Measurements from ENCODE around the gene NFATC2IP. TPM values are rescaled to one million over a fixed set of nuclear protein-coding genes. Genes with fewer than 3 reads are reported as not detected.
A peak's percentile ranks its signal among the peaks of the same experiment; 100 is the strongest.

The NFATC2IP gene
- total and polyA plus RNA-seq, 9 of the 15 experiments (the other 6 are each of a cell fraction or from before 2014, with no cell fraction given): 15.6 to 106 (median 46.9) TPM

DNA sequence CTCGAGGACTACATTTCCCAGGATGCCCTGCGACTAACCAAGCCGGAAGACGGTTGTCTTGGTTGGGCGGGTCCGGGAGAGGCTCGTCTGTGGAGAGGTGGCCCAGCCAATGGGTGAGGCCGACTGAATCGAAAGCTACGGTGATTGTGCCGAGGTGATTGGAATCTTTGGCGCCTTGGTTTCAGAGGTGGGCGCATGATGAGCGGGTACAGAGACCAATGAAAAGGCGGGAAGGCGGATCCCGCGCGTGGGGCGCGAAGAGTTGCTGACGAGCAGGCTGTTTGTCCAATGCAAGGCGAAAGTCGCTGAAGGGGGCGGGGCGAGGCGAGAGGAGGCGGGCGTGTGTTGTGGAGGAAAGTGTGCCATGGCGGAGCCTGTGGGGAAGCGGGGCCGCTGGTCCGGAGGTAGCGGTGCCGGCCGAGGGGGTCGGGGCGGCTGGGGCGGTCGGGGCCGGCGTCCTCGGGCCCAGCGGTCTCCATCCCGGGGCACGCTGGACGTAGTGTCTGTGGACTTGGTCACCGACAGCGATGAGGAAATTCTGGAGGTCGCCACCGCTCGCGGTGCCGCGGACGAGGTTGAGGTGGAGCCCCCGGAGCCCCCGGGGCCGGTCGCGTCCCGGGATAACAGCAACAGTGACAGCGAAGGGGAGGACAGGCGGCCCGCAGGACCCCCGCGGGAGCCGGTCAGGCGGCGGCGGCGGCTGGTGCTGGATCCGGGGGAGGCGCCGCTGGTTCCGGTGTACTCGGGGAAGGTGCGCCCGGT lies at the start of gene NFATC2IP (continued):
- TF ChIP-seq, protein P1, sequence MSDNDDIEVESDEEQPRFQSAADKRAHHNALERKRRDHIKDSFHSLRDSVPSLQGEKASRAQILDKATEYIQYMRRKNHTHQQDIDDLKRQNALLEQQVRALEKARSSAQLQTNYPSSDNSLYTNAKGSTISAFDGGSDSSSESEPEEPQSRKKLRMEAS (CRISPR knock-in tag; IDR thresholded peaks at IDR 0.05): no peak; the same call in none of the 2 replicates
- no peak for TF ChIP-seq PURB (CRISPR knock-in tag; IDR thresholded peaks at IDR 0.05; ENCODE audit: low read depth)
- no peak for TF ChIP-seq HDGF (IDR thresholded peaks at IDR 0.05)
- no peak for TF ChIP-seq TRIM28 (IDR thresholded peaks at IDR 0.05)
- no peak for TF ChIP-seq CHCHD3 (CRISPR knock-in tag; IDR thresholded peaks at IDR 0.05)
- TF ChIP-seq ZEB2 (IDR thresholded peaks at IDR 0.05): no peak
- no peak for TF ChIP-seq ZNF707 (CRISPR knock-in tag; conservative IDR thresholded peaks at IDR 0.05)
- TF ChIP-seq, protein P2, sequence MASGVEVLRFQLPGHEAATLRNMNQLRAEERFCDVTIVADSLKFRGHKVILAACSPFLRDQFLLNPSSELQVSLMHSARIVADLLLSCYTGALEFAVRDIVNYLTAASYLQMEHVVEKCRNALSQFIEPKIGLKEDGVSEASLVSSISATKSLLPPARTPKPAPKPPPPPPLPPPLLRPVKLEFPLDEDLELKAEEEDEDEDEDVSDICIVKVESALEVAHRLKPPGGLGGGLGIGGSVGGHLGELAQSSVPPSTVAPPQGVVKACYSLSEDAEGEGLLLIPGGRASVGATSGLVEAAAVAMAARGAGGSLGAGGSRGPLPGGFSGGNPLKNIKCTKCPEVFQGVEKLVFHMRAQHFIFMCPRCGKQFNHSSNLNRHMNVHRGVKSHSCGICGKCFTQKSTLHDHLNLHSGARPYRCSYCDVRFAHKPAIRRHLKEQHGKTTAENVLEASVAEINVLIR (CRISPR knock-in tag; IDR thresholded peaks at IDR 0.05): peak; percentile 61
- no peak for TF ChIP-seq ZC3H8 (IDR thresholded peaks at IDR 0.05)
- no peak for TF ChIP-seq CREBBP (IDR thresholded peaks at IDR 0.05; ENCODE audit: low read depth, low read length)
- TF ChIP-seq, protein P3, sequence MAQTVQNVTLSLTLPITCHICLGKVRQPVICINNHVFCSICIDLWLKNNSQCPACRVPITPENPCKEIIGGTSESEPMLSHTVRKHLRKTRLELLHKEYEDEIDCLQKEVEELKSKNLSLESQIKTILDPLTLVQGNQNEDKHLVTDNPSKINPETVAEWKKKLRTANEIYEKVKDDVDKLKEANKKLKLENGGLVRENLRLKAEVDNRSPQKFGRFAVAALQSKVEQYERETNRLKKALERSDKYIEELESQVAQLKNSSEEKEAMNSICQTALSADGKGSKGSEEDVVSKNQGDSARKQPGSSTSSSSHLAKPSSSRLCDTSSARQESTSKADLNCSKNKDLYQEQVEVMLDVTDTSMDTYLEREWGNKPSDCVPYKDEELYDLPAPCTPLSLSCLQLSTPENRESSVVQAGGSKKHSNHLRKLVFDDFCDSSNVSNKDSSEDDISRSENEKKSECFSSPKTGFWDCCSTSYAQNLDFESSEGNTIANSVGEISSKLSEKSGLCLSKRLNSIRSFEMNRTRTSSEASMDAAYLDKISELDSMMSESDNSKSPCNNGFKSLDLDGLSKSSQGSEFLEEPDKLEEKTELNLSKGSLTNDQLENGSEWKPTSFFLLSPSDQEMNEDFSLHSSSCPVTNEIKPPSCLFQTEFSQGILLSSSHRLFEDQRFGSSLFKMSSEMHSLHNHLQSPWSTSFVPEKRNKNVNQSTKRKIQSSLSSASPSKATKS (CRISPR knock-in tag; IDR thresholded peaks at IDR 0.05): no peak
- TF ChIP-seq, protein P4, sequence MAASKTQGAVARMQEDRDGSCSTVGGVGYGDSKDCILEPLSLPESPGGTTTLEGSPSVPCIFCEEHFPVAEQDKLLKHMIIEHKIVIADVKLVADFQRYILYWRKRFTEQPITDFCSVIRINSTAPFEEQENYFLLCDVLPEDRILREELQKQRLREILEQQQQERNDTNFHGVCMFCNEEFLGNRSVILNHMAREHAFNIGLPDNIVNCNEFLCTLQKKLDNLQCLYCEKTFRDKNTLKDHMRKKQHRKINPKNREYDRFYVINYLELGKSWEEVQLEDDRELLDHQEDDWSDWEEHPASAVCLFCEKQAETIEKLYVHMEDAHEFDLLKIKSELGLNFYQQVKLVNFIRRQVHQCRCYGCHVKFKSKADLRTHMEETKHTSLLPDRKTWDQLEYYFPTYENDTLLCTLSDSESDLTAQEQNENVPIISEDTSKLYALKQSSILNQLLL (CRISPR knock-in tag; IDR thresholded peaks at IDR 0.05; ENCODE audit: borderline replicate concordance): no peak
- TF ChIP-seq, protein P5, sequence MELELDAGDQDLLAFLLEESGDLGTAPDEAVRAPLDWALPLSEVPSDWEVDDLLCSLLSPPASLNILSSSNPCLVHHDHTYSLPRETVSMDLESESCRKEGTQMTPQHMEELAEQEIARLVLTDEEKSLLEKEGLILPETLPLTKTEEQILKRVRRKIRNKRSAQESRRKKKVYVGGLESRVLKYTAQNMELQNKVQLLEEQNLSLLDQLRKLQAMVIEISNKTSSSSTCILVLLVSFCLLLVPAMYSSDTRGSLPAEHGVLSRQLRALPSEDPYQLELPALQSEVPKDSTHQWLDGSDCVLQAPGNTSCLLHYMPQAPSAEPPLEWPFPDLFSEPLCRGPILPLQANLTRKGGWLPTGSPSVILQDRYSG (tag; conservative IDR thresholded peaks at IDR 0.05; ENCODE audit: low read depth): no peak
- TF ChIP-seq XRCC4 (IDR thresholded peaks at IDR 0.05; ENCODE audit: extremely low read depth, insufficient read depth, insufficient read length): no peak
- TF ChIP-seq CHD1 (IDR thresholded peaks at IDR 0.05; ENCODE audit: low read length): peak; percentile 78
- peak; percentile 97 for TF ChIP-seq ELF1 (tag; IDR thresholded peaks at IDR 0.05)
- no peak for TF ChIP-seq ZNF41 (CRISPR knock-in tag; conservative IDR thresholded peaks at IDR 0.05)
- TF ChIP-seq CC2D1A (IDR thresholded peaks at IDR 0.05): no peak
- no peak for TF ChIP-seq TRIM24 (IDR thresholded peaks at IDR 0.05)
- peak; percentile 84 for TF ChIP-seq ETV1 (tag; conservative IDR thresholded peaks at IDR 0.05; ENCODE audit: low read depth)
- no peak for TF ChIP-seq BRCA1 (IDR thresholded peaks at IDR 0.05)
- TF ChIP-seq BRCA1 (CRISPR knock-in tag; IDR thresholded peaks at IDR 0.05): no peak
- no peak for TF ChIP-seq ZNF165 (CRISPR knock-in tag; IDR thresholded peaks at IDR 0.05; ENCODE audit: borderline replicate concordance)
- TF ChIP-seq, protein P6, sequence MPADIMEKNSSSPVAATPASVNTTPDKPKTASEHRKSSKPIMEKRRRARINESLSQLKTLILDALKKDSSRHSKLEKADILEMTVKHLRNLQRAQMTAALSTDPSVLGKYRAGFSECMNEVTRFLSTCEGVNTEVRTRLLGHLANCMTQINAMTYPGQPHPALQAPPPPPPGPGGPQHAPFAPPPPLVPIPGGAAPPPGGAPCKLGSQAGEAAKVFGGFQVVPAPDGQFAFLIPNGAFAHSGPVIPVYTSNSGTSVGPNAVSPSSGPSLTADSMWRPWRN (IDR thresholded peaks at IDR 0.05; ENCODE audit: low read depth): peak; percentile 93
- no peak for TF ChIP-seq TCFL5 (CRISPR knock-in tag; conservative IDR thresholded peaks at IDR 0.05)

All from K562 (cell line).